ENCODE measurements around the gene ELOVL1. TPM values are rescaled to one million over a fixed set of nuclear protein-coding genes. Genes with fewer than 3 reads are reported as not detected.

The ELOVL1 gene
- total RNA-seq, 4 donors from 2014 or later: 25.7 to 63.2 (median 49.1) TPM

DNA sequence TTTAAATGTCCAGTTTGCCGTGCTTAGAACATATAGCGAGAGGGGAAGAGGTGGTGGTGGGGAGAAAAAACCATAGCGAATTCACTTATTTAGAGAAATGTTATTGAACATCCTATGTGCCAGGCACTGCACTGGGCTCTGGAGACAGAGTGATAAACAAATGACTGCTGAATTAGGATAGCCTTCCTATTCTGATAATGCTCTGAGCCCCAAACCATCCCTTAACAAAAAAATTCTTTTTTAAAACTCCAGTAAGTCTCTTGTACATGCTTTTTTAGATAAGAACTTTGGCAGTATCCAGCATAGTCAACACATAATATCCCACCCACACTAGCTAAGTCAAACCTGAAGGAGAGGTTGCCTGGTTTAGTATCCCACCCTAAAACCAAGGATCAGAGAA lies 30.4 kb upstream of the ELOVL1 start:
- no peak overlapping the region for H3K4me3 ChIP-seq
- no peaks in the 10 kb centered on the region for H3K27me3 ChIP-seq
- H3K27ac ChIP-seq (replicated peaks in 1 of 4): no peak overlapping the region
- WGBS: 97% methylated on average over 3 of the region's 3 CpGs
- TF ChIP-seq EP300 (IDR thresholded peaks at IDR 0.05) (no peak), POLR2AphosphoS5 (IDR thresholded peaks at IDR 0.05) (no peak), POLR2A (IDR thresholded peaks at IDR 0.05; ENCODE audit: low read depth) (no peak)
- TF ChIP-seq, protein P1, sequence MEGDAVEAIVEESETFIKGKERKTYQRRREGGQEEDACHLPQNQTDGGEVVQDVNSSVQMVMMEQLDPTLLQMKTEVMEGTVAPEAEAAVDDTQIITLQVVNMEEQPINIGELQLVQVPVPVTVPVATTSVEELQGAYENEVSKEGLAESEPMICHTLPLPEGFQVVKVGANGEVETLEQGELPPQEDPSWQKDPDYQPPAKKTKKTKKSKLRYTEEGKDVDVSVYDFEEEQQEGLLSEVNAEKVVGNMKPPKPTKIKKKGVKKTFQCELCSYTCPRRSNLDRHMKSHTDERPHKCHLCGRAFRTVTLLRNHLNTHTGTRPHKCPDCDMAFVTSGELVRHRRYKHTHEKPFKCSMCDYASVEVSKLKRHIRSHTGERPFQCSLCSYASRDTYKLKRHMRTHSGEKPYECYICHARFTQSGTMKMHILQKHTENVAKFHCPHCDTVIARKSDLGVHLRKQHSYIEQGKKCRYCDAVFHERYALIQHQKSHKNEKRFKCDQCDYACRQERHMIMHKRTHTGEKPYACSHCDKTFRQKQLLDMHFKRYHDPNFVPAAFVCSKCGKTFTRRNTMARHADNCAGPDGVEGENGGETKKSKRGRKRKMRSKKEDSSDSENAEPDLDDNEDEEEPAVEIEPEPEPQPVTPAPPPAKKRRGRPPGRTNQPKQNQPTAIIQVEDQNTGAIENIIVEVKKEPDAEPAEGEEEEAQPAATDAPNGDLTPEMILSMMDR (IDR thresholded peaks at IDR 0.05): no peak
- intact Hi-C loops (cut with DNase I): no loop called here
- no peak for DNase-seq (ENCODE audit: extremely low spot score)
- peaks cover 3 to 9% (median 7%) of the 10 kb centered on the region in 4 donors for H3K36me3 ChIP-seq
- no peaks in the 10 kb centered on the region for H3K9me3 ChIP-seq
- peaks cover 0 to 11% (median 8%) of the 10 kb centered on the region in 4 donors for H3K4me1 ChIP-seq

DNA sequence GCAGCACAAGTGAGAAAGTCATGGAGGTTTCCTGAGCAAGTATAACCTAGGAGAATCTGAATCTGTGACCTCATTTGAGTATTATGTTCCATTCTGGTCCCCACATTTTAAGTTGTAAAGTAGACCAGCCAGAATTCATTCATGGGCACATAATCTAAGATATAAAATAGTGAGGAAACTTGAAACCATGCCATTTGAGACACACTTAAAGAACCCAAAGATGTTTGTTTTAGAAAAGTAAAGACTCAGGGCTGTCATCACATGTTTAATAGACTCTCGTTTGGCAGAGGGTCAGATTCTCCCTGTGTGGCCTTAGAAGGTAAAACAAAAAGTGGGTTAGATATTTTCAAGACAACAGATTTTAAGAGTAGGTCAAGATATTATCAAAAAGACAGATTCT lies 28.2 kb upstream of the ELOVL1 start:
- Histone ChIP-seq H3K4me1 (peaks cover 3 to 17% (median 14%) of the 10 kb centered on the region in 4 donors), H3K4me3 (no peak overlapping the region), H3K27me3 (no peaks in the 10 kb centered on the region), H3K36me3 (peaks cover 0 to 5% (median 0%) of the 10 kb centered on the region in 4 donors), H3K9me3 (no peaks in the 10 kb centered on the region), H3K27ac (replicated peaks in 1 of 4) (no peak overlapping the region)
- intact Hi-C loops (cut with DNase I): no loop called here
- WGBS: 38% methylated on average over 1 of the region's 1 CpG
- DNase-seq (ENCODE audit: extremely low spot score): no peak
- TF ChIP-seq POLR2AphosphoS5 (IDR thresholded peaks at IDR 0.05): no peak
- TF ChIP-seq POLR2A (IDR thresholded peaks at IDR 0.05; ENCODE audit: low read depth): no peak
- TF ChIP-seq, protein P1 (IDR thresholded peaks at IDR 0.05): no peak
- TF ChIP-seq EP300 (IDR thresholded peaks at IDR 0.05): no peak

- H3K27ac ChIP-seq (replicated peaks in 1 of 4): no peak overlapping the region
- intact Hi-C loops (cut with DNase I): no loop called here
- no peaks in the 10 kb centered on the region for H3K9me3 ChIP-seq
- H3K36me3 ChIP-seq: peaks cover 0 to 5% (median 0%) of the 10 kb centered on the region in 4 donors
- WGBS: 91% methylated on average over 4 of the region's 4 CpGs
- no peak for DNase-seq (ENCODE audit: extremely low spot score)
- TF ChIP-seq POLR2A (IDR thresholded peaks at IDR 0.05; ENCODE audit: low read depth) (no peak), EP300 (IDR thresholded peaks at IDR 0.05) (no peak)
- no peak overlapping the region for H3K4me3 ChIP-seq
- H3K4me1 ChIP-seq: peaks cover 8 to 23% (median 19%) of the 10 kb centered on the region in 4 donors
- no peaks in the 10 kb centered on the region for H3K27me3 ChIP-seq
Observed at GRCh38 chr1:43395523-43395922, 27.7 kb upstream of the ELOVL1 start.

DNA sequence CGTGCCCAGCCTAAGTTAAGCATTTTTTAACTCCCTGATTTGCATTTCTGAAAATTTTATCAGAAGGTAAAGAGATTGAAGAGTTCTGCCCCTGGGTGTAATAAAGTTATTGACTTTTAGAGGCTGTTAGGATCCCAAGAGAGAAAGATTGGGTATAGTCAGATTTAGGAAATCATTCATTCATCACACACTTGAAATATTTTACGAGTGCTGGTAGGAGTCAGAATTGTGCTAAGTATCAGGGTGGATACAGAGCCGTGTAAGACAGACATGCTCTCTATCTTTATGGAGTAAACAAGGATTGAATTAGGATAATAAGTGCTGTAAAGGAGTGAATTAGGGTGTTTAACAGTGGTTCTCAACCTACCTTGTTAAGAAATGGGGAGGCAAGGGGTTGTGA lies 24.9 kb upstream of the ELOVL1 start:
- H3K27me3 ChIP-seq: no peaks in the 10 kb centered on the region
- 81% methylated on average over 3 of the region's 3 CpGs for WGBS

More for the DNA sequence above, 24.9 kb upstream of the ELOVL1 start:
- peaks cover 24 to 41% (median 38%) of the 10 kb centered on the region in 4 donors for H3K4me1 ChIP-seq
- H3K4me3 ChIP-seq: no peak overlapping the region
- no peak for DNase-seq (ENCODE audit: extremely low spot score)
- intact Hi-C loops (cut with DNase I): no loop called here
- no peaks in the 10 kb centered on the region for H3K9me3 ChIP-seq
- no peak overlapping the region for H3K27ac ChIP-seq (replicated peaks in 1 of 4)
- H3K36me3 ChIP-seq: peaks cover 0 to 5% (median under 1%) of the 10 kb centered on the region in 4 donors
- TF ChIP-seq EP300 (IDR thresholded peaks at IDR 0.05): no peak
- TF ChIP-seq, protein P1 (IDR thresholded peaks at IDR 0.05): no peak
- TF ChIP-seq POLR2AphosphoS5 (IDR thresholded peaks at IDR 0.05): no peak
- TF ChIP-seq POLR2A (IDR thresholded peaks at IDR 0.05; ENCODE audit: low read depth): no peak

Measured in esophagus muscularis mucosa (tissue), 4 donors.